Heart left ventricle (tissue), 13 donors: ENCODE measurements around the gene GGCX.

Source experiments
- POLR2A ChIP-seq, 2 donors: fragments of 450-650 bp; IDR thresholded peaks; one replicate each; pipeline ENCODE4 v1.6.1; 2017; ENCODE audit warnings: antibody characterized with exemption in 2 of 2, mild to moderate bottlenecking in 2 of 2, moderate library complexity in 2 of 2
- TF ChIP-seq, protein P1 (sequence below), 12 donors: fragments of 200-600 bp; sonication (generic) in 4 of 12; IDR thresholded peaks; one replicate each; pipeline versions ENCODE4 v1.5.0 to v1.8.0; 2018 to 2022; ENCODE audit warnings: antibody characterized with exemption in 12 of 12, mild to moderate bottlenecking in 5 of 12
- donor health status: ischemic (EF 13 %, LVEDD 7.1; RV severe dilation, severe dysfunction).
- donor health status: DM: no; HTN: yes; CAD: no.
- donor health status: DM: no; HTN: no; CAD: no.
- donor health status: ischemic (EF 25% LVEDD 6.9; RV normal size, moderate dysfunction).
- donor health status: ischemic (EF 25% LVEDD 5.7; RV mildly dilated, moderate dysfunction).
- donor health status: ischemic (EF 35%, LVEDD 5.7; RV mildly dilated, moderate dysfunction).
- donor health status: nonischemic (EF 11% LVEDD 7.7; RV severe dilation, severe dysfunction).
- donor health status: DM: yes; HTN: yes; CAD: no.
- donor health status: PGD.
- donor health status: ischemic (EF 29% LVEDD 5.4; RV normal size, mild dysfunction).
- donor health status: nonischemic (EF 23%, LVEDD 6.1; RV moderate dilation, normal function).

GRCh38 chr2:85522090-85522647 is 39.1 kb downstream of the GGCX start:
- TF ChIP-seq, protein P1, sequence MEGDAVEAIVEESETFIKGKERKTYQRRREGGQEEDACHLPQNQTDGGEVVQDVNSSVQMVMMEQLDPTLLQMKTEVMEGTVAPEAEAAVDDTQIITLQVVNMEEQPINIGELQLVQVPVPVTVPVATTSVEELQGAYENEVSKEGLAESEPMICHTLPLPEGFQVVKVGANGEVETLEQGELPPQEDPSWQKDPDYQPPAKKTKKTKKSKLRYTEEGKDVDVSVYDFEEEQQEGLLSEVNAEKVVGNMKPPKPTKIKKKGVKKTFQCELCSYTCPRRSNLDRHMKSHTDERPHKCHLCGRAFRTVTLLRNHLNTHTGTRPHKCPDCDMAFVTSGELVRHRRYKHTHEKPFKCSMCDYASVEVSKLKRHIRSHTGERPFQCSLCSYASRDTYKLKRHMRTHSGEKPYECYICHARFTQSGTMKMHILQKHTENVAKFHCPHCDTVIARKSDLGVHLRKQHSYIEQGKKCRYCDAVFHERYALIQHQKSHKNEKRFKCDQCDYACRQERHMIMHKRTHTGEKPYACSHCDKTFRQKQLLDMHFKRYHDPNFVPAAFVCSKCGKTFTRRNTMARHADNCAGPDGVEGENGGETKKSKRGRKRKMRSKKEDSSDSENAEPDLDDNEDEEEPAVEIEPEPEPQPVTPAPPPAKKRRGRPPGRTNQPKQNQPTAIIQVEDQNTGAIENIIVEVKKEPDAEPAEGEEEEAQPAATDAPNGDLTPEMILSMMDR (IDR thresholded peaks at IDR 0.05): no peak
- no peak for TF ChIP-seq POLR2A (IDR thresholded peaks at IDR 0.05)
